ENCODE data around the gene C6orf47.

The C6orf47 gene

GRCh38 chr6:31663961-31664789 is 3.6 kb upstream of the C6orf47 start:
- TF ChIP-seq BACH2 (CRISPR knock-in tag; IDR thresholded peaks at IDR 0.05; ENCODE audit: borderline replicate concordance) (no peak), ZC3H10 (CRISPR knock-in tag; IDR thresholded peaks at IDR 0.05) (no peak), ZFP3 (CRISPR knock-in tag; IDR thresholded peaks at IDR 0.05) (no peak), ESRRG (CRISPR knock-in tag; IDR thresholded peaks at IDR 0.05) (no peak), OSR1 (CRISPR knock-in tag; IDR thresholded peaks at IDR 0.05) (no peak), ZNF70 (CRISPR knock-in tag; IDR thresholded peaks at IDR 0.05) (no peak), CSRNP3 (CRISPR knock-in tag; IDR thresholded peaks at IDR 0.05) (no peak), TCF4 (CRISPR knock-in tag; IDR thresholded peaks at IDR 0.05; ENCODE audit: borderline replicate concordance) (no peak), CSDC2 (CRISPR knock-in tag; IDR thresholded peaks at IDR 0.05) (no peak), ZNF565 (CRISPR knock-in tag; conservative IDR thresholded peaks at IDR 0.05; ENCODE audit: low read depth) (no peak), RARB (CRISPR knock-in tag; IDR thresholded peaks at IDR 0.05) (no peak), ARNTL (CRISPR knock-in tag; IDR thresholded peaks at IDR 0.05; ENCODE audit: borderline replicate concordance, low read depth) (no peak), TSHZ2 (CRISPR knock-in tag; IDR thresholded peaks at IDR 0.05) (no peak)
- peak; percentile 41 for ATAC-seq

DNA sequence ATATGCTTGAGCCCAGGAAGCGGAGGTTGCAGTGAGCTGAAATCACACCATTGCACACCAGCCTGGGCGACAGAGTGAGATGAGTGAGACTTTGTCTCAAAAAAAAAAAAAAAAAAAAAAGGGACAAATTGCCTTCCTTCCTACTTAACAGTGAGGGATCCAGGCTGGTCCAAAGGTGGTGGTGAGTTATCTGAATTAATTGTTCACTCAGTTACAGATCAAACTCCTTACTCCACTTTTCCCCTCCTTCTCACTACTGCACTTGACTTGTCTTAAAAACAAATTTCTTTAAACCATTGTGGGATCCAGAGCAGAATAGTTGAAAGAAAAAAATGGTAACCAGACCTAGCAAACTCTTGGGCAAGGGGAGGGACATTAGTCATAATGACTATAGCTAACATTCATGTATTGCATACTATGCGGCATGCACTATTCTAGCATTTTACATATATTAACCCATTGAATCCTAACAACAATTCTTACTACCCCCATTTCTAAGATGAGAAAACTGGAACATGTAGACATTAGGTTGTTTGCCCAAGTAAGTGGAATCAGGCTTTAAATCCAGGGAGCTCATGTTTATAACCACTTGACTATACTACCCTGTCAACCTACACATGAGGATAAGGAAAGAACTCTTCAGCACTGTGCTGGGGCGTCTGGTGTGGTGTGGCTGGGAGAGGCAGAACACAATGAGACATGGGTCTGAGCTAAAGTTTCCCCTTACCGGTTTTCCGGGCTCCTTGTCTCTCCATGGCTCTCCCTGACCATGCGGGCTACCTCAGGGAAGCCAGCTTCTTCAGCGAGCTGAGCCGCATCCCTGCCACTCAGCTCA is 2.8 kb upstream of the C6orf47 start:
- TF ChIP-seq ZFP3 (CRISPR knock-in tag; IDR thresholded peaks at IDR 0.05) (no peak), ZFP30 (CRISPR knock-in tag; IDR thresholded peaks at IDR 0.05) (no peak), ZNF565 (CRISPR knock-in tag; conservative IDR thresholded peaks at IDR 0.05; ENCODE audit: low read depth) (no peak), ESRRG (CRISPR knock-in tag; IDR thresholded peaks at IDR 0.05) (no peak), ZC3H10 (CRISPR knock-in tag; IDR thresholded peaks at IDR 0.05) (no peak), SNAI2 (CRISPR knock-in tag; IDR thresholded peaks at IDR 0.05) (no peak), TSHZ2 (CRISPR knock-in tag; IDR thresholded peaks at IDR 0.05) (no peak), POU6F1 (CRISPR knock-in tag; IDR thresholded peaks at IDR 0.05; ENCODE audit: borderline replicate concordance, low read depth) (no peak), ISL1 (CRISPR knock-in tag; IDR thresholded peaks at IDR 0.05) (no peak), BACH2 (CRISPR knock-in tag; IDR thresholded peaks at IDR 0.05; ENCODE audit: borderline replicate concordance) (no peak), ZNF70 (CRISPR knock-in tag; IDR thresholded peaks at IDR 0.05) (no peak), GLIS3 (CRISPR knock-in tag; IDR thresholded peaks at IDR 0.05) (no peak), PPARA (CRISPR knock-in tag; IDR thresholded peaks at IDR 0.05; ENCODE audit: borderline replicate concordance) (no peak), RARB (CRISPR knock-in tag; IDR thresholded peaks at IDR 0.05) (no peak)
- ATAC-seq: no peak

All from SK-N-SH treated with all-trans-retinoic acid at 6 μM for 48 hours (cell line).